HCT116 (cell line): ENCODE results near the gene TMEM80. TPM values are rescaled to one million over a fixed set of nuclear protein-coding genes. Genes with fewer than 3 reads are reported as not detected.

Experiments
- ATAC-seq: fragments of 200-7000 bp; cut with Tn5 transposase; 2 replicates; pipeline ENCODE4 v1.9.1; 2020; ENCODE audit warnings: mild to moderate bottlenecking, moderate library complexity
- BruUV-seq: library from RNA; stranded (reverse); fragments of 400-500 nt; replicated peaks from 2 replicates; lab custom pipeline; 2021; lab: Mats Ljungman, UMichigan
- CTCF ChIA-PET: fragments of 300-600 bp; sonication (Branson Sonifier 250); formaldehyde crosslinking; loops from one replicate; lab custom pipeline; 2021; ENCODE audit warnings: antibody characterized with exemption; lab: Charles Lee
- POLR2A ChIA-PET: fragments of 300-600, 350-600 bp; sonication (Branson Sonifier 250); formaldehyde crosslinking; loops from one replicate; lab custom pipeline; 2021; ENCODE audit warnings: antibody characterized with exemption; lab: Charles Lee
- RAD21 ChIA-PET, 2 experiments: fragments of 300-600 bp; sonication (Branson Sonifier 250); formaldehyde crosslinking; loops; one replicate each; lab custom pipeline; 2023; ENCODE audit warnings: low total read pairs in 2 of 2; ENCODE audit not compliant: uncharacterized antibody in 2 of 2, unreplicated experiment in 2 of 2, low non-redundant PET in 1 of 2; lab: Charles Lee
- DNase-seq: peaks from one replicate; pipeline ENCODE4 v3.0.0-alpha.2; 2010; ENCODE audit warnings: low read depth, low spot score
- H2AFZ ChIP-seq: fragments of 200-600 bp; shearing (Covaris generic), sonication (generic); 2 replicates; pipeline ENCODE4 v1.6.1; 2017; ENCODE audit warnings: low read depth, mixed run types, mixed read lengths, antibody characterized with exemption, low read length; ENCODE audit not compliant: poor library complexity, severe bottlenecking
- H3K27ac ChIP-seq: 2 replicates; pipeline ENCODE4 v1.5.1; 2012; ENCODE audit warnings: low read depth, low read length
- H3K27me3 ChIP-seq: fragments of 200-600 bp; sonication (generic); 2 replicates; pipeline ENCODE4 v1.6.1; 2016; ENCODE audit warnings: mixed run types, low read length, mixed read lengths; ENCODE audit not compliant: insufficient read depth
- H3K36me3 ChIP-seq, 2 experiments: fragments of 200-500 bp in 1 of 2; fragments of 200-600 bp in 1 of 2; sonication (Bioruptor generic) in 1 of 2; sonication (generic) in 1 of 2; 2 replicates each; pipeline versions ENCODE4 v1.5.1 to v1.6.1; 2014 to 2016; ENCODE audit warnings: low read length in 2 of 2, inconsistent platforms in 1 of 2, mixed read lengths in 1 of 2, mixed run types in 1 of 2; ENCODE audit not compliant: insufficient read depth in 2 of 2, control insufficient read depth in 1 of 2
- H3K4me1 ChIP-seq, 2 experiments: fragments of 200-600 bp in 1 of 2; sonication (generic) in 1 of 2; 2 replicates each; pipeline versions ENCODE4 v1.5.1 to v1.6.1; 2012 to 2017; ENCODE audit warnings: low read length in 2 of 2, inconsistent platforms in 1 of 2, mild to moderate bottlenecking in 1 of 2, mixed read lengths in 1 of 2, mixed run types in 1 of 2, moderate library complexity in 1 of 2; ENCODE audit not compliant: insufficient read depth in 2 of 2, control insufficient read depth in 1 of 2
- H3K4me2 ChIP-seq: fragments of 200-600 bp; sonication (generic); 2 replicates; pipeline ENCODE4 v1.6.1; 2017; ENCODE audit warnings: mixed run types, low read length, mixed read lengths
- H3K4me3 ChIP-seq, 2 experiments: fragments of 200-600 bp in 1 of 2; sonication (generic) in 1 of 2; replicated peaks in 1 of 2; 2 replicates each; pipeline ENCODE4 v1.5.1; 2011 to 2016; ENCODE audit warnings: low read length in 2 of 2, control low read depth in 1 of 2, low read depth in 1 of 2, mild to moderate bottlenecking in 1 of 2, mixed read lengths in 1 of 2, mixed run types in 1 of 2
- H3K79me2 ChIP-seq: fragments of 200-600 bp; sonication (generic); 2 replicates; pipeline ENCODE4 v1.6.1; 2017; ENCODE audit warnings: mild to moderate bottlenecking, mixed run types, low read length, moderate library complexity, mixed read lengths; ENCODE audit not compliant: insufficient read depth
- H3K9ac ChIP-seq: fragments of 200-600 bp; sonication (generic); 2 replicates; pipeline ENCODE4 v1.6.1; 2016; ENCODE audit warnings: low read length, mixed read lengths
- H3K9me2 ChIP-seq: fragments of 200-600 bp; sonication (generic), shearing (Covaris generic); 2 replicates; pipeline ENCODE4 v1.6.1; 2017; ENCODE audit warnings: mixed run types, mild to moderate bottlenecking, moderate library complexity; ENCODE audit not compliant: insufficient read depth
- H3K9me3 ChIP-seq, 2 experiments: fragments of 200-500 bp in 1 of 2; fragments of 200-600 bp in 1 of 2; sonication (Bioruptor generic) in 1 of 2; sonication (generic) in 1 of 2; 2 replicates each; pipeline ENCODE4 v1.6.1; 2014 to 2017; ENCODE audit warnings: low read length in 2 of 2, mixed read lengths in 2 of 2, inconsistent platforms in 1 of 2, low read depth in 1 of 2, mild to moderate bottlenecking in 1 of 2, mixed run types in 1 of 2, moderate library complexity in 1 of 2; ENCODE audit not compliant: control insufficient read depth in 1 of 2, insufficient read depth in 1 of 2
- H4K20me1 ChIP-seq: fragments of 200-600 bp; sonication (generic), shearing (Covaris generic); 2 replicates; pipeline ENCODE4 v1.6.1; 2017; ENCODE audit warnings: mixed run types, mild to moderate bottlenecking, moderate library complexity; ENCODE audit not compliant: insufficient read depth
- RAD21 ChIP-seq: IDR thresholded peaks from 2 replicates; pipeline ENCODE4 v1.6.1; 2012; ENCODE audit warnings: low read depth, mild to moderate bottlenecking
- SRF ChIP-seq: IDR thresholded peaks from 2 replicates; pipeline ENCODE4 v1.6.1; 2012; ENCODE audit warnings: low read depth
- YY1 ChIP-seq: IDR thresholded peaks from 2 replicates; pipeline ENCODE4 v1.6.1; 2011; ENCODE audit warnings: low read length, low read depth, moderate library complexity, mild to moderate bottlenecking; ENCODE audit not compliant: insufficient replicate concordance; ENCODE audit errors: extremely low read depth
- intact Hi-C: fragments of 100-400 bp; cut with micrococcal nuclease; formaldehyde crosslinking; loops from 2 replicates; pipeline ENCODE4 v1.10.0; 2022
- total RNA-seq: library from RNA; stranded (reverse); gene quantifications from one replicate; pipeline ENCODE4 v1.2.1, GENCODE V29; 2021; ENCODE audit not compliant: unreplicated experiment
- TF ChIP-seq, protein P1 (sequence below), 3 experiments: fragments of 200-600 bp in 1 of 3; sonication (generic) in 1 of 3; IDR thresholded peaks in 2 of 3; conservative IDR thresholded peaks in 1 of 3; 2 replicates each; pipeline ENCODE4 v1.5.1; 2012 to 2017; ENCODE audit warnings: low read depth in 2 of 3, low read length in 2 of 3, antibody characterized with exemption in 1 of 3, borderline replicate concordance in 1 of 3, control low read depth in 1 of 3, mild to moderate bottlenecking in 1 of 3, mixed read lengths in 1 of 3, mixed run types in 1 of 3, moderate library complexity in 1 of 3; ENCODE audit not compliant: insufficient read depth in 1 of 3

Gene TMEM80
- total RNA-seq, 1 experiment from 2014 or later = 18.4 TPM

DNA sequence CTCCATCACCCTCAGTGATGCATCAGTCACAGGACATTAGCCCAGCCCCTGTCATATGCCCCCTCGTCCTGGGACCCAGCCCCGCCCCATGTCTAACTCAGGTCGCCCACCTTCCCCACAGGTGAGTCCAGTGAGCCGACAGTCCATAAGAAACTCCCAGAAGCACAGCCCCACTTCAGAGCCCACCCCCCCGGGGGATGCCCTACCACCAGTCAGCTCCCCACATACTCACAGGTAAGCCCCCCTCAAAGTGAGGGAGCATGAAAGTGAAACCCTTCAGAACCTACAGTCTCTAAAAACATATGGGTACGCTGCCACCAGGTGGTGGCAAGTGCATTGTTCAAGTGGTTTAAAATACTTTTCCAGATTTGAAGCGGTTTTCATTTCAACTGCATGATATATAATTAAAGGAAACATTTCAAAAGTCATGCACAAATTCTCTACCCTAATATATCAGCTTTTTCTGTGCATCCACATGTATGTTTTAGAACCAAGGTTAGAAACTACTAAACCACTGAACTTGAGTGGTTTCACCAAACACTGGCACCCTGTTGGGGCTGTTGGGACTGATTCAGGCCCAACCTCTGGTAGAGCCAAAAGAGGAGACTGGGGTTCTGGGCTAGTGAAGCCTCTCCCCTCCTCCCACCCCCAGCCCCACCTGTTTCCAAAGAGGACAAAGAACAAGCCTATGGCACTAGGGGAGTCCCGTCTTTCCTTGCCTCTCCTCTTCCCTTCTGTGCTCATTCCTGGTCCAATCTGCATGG, 27.7 kb downstream of the TMEM80 start:
- Histone ChIP-seq H3K79me2 (no peaks in the 10 kb centered on the region), H3K4me2 (no peak overlapping the region), H4K20me1 (no peaks in the 10 kb centered on the region), H2AFZ (no peak overlapping the region), H3K27me3 (no peaks in the 10 kb centered on the region), H3K9me2 (no peaks in the 10 kb centered on the region), H3K4me3 (no peak overlapping the region), H3K36me3 (peaks cover 3 to 11% of the 10 kb centered on the region in 2 experiments; a peak in 2 of 4 replicates), H3K9ac (no peak overlapping the region), H3K4me1 (peaks cover 7 to 28% of the 10 kb centered on the region in 2 experiments; a peak in 3 of 4 replicates), H3K27ac (no peak overlapping the region), H3K9me3 (no peaks in the 10 kb centered on the region)
- TF ChIP-seq, protein P1, sequence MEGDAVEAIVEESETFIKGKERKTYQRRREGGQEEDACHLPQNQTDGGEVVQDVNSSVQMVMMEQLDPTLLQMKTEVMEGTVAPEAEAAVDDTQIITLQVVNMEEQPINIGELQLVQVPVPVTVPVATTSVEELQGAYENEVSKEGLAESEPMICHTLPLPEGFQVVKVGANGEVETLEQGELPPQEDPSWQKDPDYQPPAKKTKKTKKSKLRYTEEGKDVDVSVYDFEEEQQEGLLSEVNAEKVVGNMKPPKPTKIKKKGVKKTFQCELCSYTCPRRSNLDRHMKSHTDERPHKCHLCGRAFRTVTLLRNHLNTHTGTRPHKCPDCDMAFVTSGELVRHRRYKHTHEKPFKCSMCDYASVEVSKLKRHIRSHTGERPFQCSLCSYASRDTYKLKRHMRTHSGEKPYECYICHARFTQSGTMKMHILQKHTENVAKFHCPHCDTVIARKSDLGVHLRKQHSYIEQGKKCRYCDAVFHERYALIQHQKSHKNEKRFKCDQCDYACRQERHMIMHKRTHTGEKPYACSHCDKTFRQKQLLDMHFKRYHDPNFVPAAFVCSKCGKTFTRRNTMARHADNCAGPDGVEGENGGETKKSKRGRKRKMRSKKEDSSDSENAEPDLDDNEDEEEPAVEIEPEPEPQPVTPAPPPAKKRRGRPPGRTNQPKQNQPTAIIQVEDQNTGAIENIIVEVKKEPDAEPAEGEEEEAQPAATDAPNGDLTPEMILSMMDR (IDR thresholded peaks at IDR 0.05 in 2 of 3, conservative IDR thresholded peaks at IDR 0.05 in 1 of 3; ENCODE audit: borderline replicate concordance in 1 of 3, insufficient read depth in 1 of 3, low read depth in 2 of 3, low read length in 2 of 3) = peak; percentile 47 to 84 (median 77)
- TF ChIP-seq SRF (no peak), YY1 (no peak), RAD21 (peak; percentile 88)
- ChIA-PET RAD21 (interaction anchor here in 1 of 2 experiments (0.9 kb wide), 1 partner anchor 168 kb away, joined by 3 read pairs; no protein-coding TSS in a partner anchor), POLR2A (no interaction called here), CTCF (interaction anchor here (2.0 kb wide), 1 partner anchor 17 kb away, joined by 8 read pairs; no protein-coding TSS in a partner anchor)
- no TSS peak for BruUV-seq
- DNase-seq (no peak), ATAC-seq (no peak)
- intact Hi-C loops = loop anchor here (1.0 kb wide), 2 partner anchors 27 to 61 kb away; no protein-coding TSS in a partner anchor
